GM19397 (cell line): ENCODE data around the gene NEDD4L.
"Not testable (repeated sequence)": the region's sequence is repeated elsewhere in the genome, so short reads cannot be mapped to it uniquely, and the experiment has no call there.

ENCODE experiments used
- ATAC-seq: cut with Tn5 transposase; IDR thresholded peaks from one replicate; pipeline ENCODE4 v1.9.1; 2021; ENCODE audit warnings: mild to moderate bottlenecking, moderate library complexity; ENCODE audit not compliant: unreplicated experiment

The NEDD4L gene

GRCh38 chr18:58256316-58257080 lies 212.5 kb downstream of the NEDD4L start:
- ATAC-seq, result no peak

GRCh38 chr18:58257461-58257860 lies 213.4 kb downstream of the NEDD4L start:
- ATAC-seq, result no peak

GRCh38 chr18:58258692-58259342 lies 214.8 kb downstream of the NEDD4L start:
- ATAC-seq, result no peak

- no peak for ATAC-seq
These were observed 219.3 kb downstream of the NEDD4L start for GRCh38 chr18:58263055-58263957.

- no peak for ATAC-seq
These were observed 220.0 kb downstream of the NEDD4L start for GRCh38 chr18:58264075-58264474.

- ATAC-seq, result no peak
These were observed 220.8 kb downstream of the NEDD4L start for GRCh38 chr18:58264840-58265239.

- ATAC-seq, result not testable (repeated sequence)
These were observed 221.5 kb downstream of the NEDD4L start for GRCh38 chr18:58265489-58265888.

- no peak for ATAC-seq
These were observed 222.3 kb downstream of the NEDD4L start for GRCh38 chr18:58266291-58266690.

- ATAC-seq, result no peak
These were observed 223.5 kb downstream of the NEDD4L start for GRCh38 chr18:58267493-58267892.

- ATAC-seq, result no peak
These were observed 224.8 kb downstream of the NEDD4L start for GRCh38 chr18:58268849-58269248.

GRCh38 chr18:58269931-58270330 lies 225.9 kb downstream of the NEDD4L start:
- no peak for ATAC-seq

- ATAC-seq, result no peak
These were observed 226.4 kb downstream of the NEDD4L start for GRCh38 chr18:58270396-58270795.

GRCh38 chr18:58271770-58272169 lies 227.7 kb downstream of the NEDD4L start:
- ATAC-seq, result no peak

GRCh38 chr18:58272209-58272608 lies 228.2 kb downstream of the NEDD4L start:
- ATAC-seq, result no peak

- no peak for ATAC-seq
These were observed 228.9 kb downstream of the NEDD4L start for GRCh38 chr18:58272779-58273435.

- no peak for ATAC-seq
These were observed 231.2 kb downstream of the NEDD4L start for GRCh38 chr18:58275176-58275575.

GRCh38 chr18:58276789-58277739 lies 233.0 kb downstream of the NEDD4L start:
- no peak for ATAC-seq

- ATAC-seq, result no peak
These were observed 235.6 kb downstream of the NEDD4L start for GRCh38 chr18:58279504-58280175.

GRCh38 chr18:58280191-58280590 lies 236.2 kb downstream of the NEDD4L start:
- ATAC-seq, result no peak
